HUDEP-2 (cell line): Measurements from ENCODE around the gene ZNF3.

Experiments used
- DNase-seq, 76 experiments: peaks; one replicate each; lab custom pipeline; 2025; ENCODE audit not compliant: unreplicated experiment in 76 of 76; lab: John Stamatoyannopoulos, UW

ZNF3 gene

DNA sequence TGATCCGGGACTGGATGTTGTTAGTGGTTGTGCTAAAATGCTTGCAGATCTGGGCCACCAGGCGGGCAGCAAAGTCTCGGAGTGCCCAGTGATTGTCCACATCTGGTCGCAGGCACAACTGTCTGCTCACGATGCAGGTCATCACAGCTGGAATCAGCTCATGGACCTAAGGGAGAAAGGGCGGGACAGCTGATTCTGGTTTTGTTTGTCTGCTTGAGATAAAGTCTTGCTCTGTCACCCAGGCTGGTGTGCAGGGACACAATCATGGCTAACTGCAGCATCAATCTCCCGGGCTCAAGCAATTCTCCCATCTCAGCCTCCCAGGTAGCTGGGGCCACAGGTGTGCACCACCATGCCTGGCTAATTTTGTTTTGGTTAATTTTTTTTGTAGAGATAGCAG, 29.6 kb upstream of the ZNF3 start:
- no peak for DNase-seq

DNA sequence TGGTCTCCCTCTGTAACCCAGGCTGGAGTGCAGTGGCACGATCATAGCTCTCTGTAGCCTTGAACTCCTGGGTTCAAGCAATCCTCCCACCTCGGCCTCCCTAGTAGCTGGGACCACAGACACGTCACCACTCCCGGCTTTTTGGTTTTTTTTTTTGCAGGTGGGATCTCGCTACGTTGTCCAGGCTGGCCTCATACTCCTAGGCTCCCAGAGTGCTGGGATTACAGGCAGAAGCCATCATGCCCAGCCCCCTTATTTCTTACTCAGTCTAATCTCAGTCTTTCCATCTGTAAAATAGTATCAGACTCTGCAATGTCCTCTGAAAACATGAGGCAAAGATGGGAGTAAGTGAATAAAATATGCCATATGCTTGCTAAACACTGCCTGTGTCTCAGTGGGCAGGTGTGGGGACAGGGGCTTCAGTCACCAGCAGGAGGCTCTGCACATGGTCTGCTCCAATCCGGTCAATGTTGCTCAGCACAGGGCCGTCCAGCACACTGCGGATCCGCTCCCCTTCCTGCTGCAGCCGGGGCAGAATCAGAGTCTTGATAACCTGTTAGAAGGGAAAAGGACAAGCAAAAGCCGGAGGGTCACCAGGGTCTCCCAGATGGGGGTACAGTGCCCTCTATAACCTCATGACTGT, 28.1 kb upstream of the ZNF3 start:
- no peak for DNase-seq

DNA sequence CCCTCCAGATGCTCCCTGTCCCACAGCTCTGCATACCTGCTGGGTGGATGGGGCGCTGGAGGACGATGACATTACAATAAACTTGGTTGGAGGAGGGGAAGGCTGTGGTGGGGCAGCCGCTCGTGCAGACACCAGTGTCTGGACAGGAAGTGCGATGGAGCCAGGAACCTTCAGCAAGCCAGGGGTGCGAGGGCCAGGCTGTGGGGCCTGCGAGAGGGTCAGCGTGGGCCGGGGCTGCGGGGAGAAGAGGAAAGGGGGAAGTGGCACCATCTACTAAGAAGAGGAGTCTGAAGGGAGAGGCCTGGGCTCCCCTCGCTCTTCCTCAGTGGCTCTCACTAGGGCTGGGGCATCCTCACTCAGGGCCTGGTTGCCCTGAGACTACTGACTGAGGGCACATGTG, 26.4 kb upstream of the ZNF3 start:
- no peak for DNase-seq

DNA sequence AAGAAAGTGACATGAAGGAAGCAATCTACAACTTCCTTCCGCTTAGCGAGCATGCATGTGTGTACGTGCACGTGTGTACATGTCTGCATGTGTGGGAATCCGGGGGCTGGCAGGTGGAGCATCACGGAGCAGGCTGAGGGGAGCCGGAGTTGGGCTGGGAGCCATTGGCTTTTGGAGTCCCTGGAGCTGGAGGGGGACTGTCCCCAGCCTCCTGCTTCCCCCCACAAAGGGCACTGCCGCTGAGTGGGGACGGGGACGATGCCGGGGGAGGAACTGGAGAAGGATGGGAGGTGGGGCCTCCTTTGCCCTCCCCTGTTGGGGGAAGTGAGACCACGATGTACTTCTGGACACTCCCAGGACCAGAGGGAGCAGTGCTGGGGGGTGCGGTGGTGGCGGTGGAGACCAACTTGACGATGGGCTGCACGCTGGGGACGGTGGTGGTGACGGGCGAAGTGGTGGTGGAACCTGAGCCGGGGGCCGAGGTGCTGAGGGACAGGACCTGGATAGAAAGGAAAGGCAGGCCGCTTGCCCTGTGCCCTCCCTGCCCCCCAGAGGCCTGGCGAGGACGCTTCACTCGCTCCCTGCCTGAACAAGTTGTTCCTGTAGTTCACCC, 25.7 kb upstream of the ZNF3 start:
- DNase-seq: no peak

DNA sequence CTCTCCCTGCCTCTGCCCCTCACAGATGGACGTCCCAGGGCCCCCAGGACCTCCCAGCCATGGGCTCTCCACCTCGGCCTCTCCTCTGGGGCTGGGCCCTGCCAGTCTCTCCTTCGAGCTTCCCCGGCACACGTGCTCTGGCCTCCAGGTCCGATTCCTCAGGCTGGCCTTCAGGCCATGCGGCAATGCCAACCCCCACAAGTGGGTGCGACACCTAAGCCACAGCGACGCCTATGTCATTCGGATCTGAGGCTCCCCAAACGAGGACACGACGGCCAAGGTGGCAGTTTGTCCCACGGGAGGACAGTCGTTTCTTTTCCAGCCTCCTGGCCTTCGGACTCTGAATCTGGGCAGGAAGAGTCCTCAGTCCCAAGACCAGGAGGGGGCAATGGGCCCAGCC, 25.1 kb upstream of the ZNF3 start:
- no peak for DNase-seq

DNA sequence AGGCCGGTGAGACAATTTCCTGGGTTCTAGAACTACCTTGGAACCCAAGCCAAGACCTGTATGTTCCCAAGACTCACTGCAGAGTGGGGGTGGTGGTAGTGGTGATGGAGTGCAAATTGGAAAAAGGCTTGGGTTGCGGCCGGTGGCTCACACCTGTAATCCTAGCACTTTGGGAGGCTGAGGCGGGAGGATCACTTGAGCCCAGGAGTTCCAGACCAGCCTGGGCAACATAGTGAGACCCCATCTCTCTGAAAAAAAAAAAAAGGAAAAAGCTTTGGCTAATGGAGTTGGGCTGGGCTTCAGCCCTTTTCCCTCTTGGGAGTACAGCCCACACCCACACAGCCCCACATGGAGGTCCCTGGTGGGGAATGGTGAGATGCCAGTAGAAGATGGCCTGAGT, 24.0 kb upstream of the ZNF3 start:
- no peak for DNase-seq

DNA sequence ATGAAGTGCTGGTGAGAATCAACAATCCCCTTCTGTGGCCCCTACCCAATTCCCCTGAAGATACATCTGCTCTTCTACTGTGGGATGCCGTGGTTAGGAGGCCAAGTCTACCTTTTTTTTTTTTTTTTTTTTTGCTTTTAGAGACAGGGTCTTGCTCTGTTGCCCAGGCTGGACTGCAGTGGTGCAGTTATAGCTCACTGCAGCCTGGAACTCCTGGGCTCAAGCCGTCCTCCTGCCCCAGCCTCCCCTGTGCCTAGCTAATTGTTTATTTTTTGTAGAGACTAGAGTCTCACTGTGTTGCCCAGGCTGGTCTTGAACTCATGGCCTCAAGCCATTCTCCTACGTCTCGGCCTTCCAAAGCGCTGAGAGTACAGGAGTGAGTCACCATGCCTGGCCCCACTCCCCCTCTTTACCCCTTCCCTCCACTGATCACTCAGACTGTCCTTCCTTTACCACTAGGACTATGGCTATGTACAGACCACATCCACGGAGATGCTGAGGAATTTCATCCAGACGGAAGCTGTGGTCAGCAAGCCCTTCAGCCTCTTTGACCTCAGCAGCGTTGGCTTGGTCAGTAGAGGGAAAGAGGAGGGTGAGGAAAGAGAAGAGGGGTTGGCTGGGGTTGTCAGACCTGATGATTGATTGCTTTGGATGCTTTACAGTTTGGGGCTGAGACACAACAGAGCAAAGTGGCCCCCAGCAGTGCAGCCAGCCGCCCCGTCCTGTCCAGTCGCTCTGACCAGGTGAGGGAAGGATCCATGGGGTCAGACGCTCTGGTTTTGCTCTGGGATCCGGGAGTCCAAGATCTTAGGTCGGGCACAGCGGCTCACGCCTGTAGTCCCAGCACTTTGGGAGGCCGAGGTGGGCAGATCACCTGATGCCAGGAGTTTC, 21.7 kb upstream of the ZNF3 start:
- DNase-seq: no peak

DNA sequence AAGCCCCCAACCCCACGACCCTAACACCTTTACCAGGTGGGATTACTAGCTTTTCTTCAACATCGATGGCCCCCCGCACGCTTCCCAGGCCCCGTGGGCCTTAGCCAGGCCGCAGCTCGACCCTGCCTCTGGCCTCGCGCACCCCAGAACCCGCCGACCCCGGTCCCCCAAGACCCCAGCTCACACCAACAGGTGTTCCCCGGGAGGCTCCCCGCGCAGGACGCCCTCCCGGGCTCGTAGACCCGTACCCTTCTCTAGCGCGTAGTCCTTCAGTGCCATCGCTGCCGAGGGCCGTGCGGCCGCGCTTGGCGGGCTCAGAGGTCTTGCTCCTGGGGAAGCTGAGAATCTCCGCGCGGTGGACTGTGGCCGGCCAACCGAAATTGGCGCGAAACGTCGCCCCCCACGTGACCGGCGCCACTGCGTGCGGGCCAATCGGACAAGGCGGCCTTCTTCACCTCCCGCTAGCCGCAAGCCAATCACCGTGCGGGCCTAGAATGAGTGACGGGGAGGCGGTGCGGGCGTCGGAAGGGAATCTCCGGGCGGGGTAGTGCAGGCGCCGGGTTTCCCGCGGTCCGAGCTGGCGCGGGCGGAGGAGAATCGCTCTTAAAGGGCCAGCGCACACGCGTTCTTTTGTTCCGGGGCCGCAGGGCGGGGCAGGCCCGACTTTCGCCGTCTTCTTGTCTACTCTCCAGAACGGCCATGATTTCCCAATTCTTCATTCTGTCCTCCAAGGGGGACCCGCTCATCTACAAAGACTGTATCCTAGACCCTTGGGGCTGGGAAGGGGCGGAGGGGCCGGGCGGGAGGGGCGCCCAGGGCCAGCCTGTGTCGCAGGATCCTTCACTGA, 19.7 kb upstream of the ZNF3 start, which contains the start of the genes AP4M1 and MCM7:
Gene AP4M1 (plus strand): TSS at position 628 of the 847 bp plus-strand sequence. CDS start 72 bp downstream, at position 700.
Gene MCM7 (minus strand): TSS at position 382 of the 847 bp plus-strand sequence. CDS start 103 bp downstream, at position 279.
- DNase-seq: peak; percentile 25 to 99 (median 96)

DNA sequence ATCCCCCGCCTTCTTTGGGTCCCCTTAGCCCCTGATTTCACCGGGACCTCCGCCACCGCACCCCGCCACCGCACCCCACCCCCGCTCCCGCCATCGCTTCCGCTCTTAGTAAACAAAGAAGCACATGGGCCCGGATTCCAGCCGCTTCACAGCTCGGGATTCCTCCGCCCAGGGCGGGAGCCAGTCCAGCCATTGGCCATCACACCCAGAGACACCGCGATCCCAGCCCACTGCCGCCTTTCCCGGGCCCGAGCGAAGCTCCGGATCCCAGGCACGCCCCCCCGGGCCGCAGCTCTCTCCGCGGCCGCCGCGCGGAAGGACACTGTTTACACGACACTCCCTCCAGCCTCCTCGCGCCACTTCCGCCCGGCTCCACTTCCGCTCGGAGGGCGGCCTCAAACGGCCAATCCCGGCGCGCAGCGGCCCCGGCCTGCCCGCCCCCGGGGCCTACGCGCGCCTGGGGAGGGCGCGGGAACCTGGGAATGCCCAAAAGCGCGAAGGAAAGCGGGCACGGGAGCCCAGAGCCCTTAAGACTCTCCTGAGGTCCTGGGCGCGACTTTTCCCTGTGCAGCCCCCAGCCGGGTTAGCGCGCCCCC, 19.0 kb upstream of the ZNF3 start:
- peak in 72 of 76 experiments; percentile 31 to 88 (median 76) for DNase-seq

DNA sequence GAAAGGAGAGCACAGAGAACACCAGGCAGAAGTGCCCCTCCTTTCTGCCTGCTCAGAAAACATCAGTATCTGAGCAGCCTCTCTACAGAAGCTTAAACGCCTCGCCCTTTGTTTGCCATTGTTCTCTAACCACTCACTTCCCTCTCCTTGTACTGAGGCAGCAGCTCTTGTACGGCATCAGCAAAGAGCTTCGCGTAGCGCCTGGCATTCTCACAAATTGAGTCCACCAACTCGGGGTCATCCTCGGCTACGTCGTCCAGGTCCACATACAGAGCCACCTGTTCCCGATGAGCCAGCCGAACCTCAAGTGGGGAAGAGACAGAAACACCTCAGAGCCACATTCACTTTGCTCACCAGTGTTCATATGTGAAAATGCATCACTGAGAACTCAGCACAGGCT, 17.9 kb upstream of the ZNF3 start:
- DNase-seq: no peak

DNA sequence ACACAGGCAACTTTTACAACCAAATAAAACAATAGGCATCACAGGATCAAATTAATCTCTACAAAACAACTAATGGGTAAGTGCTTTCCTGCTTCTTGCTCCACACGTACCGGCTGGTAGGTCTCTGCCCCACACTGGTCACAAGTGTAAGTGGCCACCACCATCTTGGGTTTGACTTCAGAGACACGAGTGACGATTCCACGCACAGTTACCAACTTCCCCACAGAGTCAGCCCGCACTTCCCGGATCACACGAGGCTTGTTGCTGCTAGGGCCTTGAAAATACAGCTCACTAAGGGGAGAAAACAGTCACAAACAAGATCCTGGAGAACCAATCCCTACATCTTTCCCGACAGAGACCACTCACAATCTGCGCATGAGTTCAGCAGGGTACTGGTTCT, 17.4 kb upstream of the ZNF3 start:
- no peak for DNase-seq

DNA sequence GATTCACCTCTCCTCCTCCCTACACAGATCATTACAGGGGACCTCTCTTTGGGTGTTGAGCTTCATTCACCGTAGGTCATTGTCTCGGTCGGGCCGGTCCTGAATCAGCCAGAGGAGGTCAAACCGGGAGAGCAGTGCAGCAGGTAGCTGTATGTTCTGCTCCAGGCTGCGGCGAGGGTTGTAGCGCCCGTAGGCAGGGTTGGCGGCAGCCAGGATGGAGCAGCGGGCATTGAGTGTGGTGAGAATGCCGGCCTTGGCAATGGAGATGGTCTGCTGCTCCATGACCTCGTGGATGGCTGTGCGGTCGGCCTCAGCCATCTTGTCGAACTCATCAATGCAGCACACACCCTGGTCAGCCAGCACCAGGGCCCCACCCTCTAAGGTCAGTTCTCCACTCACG, 14.2 kb upstream of the ZNF3 start:
- no peak for DNase-seq

DNA sequence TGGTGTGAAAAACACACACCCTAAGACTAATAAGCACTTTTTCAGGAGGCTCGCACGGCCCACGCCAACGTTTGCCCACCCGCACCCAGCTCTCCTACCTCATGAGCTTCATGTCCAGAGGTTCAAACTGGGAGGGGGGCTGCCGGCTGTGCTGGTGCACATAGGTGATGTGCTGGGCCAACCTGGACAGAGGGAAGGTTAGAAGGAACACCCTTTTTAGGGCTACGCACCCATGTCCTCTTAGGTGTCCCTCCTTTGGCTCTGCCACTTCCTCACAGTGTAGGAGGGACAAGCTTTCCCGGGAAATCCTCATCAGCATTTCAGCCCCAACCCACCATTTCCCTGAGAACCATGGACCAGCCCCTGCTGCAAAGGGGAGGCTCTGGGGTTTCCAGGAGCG, 13.8 kb upstream of the ZNF3 start:
- DNase-seq: no peak

DNA sequence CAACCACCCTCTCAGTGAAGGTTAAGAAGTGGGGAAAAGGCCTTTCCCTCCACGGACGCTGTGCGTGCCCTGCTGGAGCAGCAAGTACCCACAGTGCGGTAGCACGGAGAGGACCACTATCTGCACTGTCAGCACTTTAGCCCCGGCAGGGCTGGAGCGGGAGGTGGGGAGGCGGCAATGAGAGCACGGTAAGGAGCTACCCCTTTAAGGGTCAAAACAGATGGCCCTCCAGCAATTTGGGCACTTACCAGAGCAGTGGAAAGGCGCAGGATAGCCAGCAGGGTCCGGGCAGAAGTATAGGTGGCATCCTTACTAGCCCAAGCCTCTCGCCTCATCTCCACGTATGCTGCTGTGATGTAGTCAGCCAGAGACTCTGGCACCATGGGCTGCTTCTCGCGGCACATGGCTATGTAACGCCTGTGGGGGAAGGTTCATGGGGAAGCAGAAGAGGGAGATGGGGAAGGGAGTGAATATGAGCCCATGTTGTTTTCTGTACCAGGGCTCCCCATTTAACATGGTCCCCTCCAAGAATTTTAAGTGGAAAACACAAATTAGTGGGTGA, 12.5 kb upstream of the ZNF3 start:
- DNase-seq: no peak

DNA sequence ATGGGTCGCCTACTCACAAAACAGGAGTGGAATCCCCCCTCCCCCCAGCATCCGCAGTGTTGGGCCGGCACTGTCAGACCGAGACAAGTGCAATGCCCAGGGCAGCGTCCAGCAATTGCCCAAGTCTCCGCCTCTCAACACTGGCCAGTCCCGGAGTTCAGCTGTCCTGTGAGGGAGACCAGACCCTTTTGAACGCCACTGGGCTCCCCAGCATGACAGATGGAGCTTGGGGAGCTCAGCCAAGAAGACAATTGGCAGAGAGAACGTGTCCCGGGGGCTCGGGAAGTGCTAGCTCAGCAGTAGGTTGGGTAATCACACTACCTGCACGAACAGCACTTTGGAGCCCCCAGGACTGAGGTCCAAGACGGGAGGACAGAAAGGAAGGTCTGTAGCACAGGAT, 12.0 kb upstream of the ZNF3 start:
- DNase-seq: no peak

DNA sequence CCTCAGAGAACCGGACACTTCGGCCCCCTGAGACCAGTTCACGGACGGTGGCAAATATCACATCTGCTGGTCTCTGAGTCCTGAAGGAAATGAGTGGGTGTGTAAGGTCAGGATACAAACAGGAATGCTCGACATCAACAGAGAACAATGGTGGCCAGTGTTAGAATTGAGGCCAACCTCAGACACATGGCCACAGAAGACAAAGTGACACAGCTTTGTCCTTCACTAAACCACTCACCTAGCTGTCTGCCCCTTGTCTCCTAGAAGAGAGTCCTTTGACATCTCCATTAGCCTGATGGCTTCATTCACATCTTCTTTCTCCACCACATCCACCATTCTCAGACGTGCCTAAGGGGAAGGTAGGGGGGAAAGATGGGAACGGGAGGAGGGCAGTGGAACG, 11.5 kb upstream of the ZNF3 start:
- no peak for DNase-seq

DNA sequence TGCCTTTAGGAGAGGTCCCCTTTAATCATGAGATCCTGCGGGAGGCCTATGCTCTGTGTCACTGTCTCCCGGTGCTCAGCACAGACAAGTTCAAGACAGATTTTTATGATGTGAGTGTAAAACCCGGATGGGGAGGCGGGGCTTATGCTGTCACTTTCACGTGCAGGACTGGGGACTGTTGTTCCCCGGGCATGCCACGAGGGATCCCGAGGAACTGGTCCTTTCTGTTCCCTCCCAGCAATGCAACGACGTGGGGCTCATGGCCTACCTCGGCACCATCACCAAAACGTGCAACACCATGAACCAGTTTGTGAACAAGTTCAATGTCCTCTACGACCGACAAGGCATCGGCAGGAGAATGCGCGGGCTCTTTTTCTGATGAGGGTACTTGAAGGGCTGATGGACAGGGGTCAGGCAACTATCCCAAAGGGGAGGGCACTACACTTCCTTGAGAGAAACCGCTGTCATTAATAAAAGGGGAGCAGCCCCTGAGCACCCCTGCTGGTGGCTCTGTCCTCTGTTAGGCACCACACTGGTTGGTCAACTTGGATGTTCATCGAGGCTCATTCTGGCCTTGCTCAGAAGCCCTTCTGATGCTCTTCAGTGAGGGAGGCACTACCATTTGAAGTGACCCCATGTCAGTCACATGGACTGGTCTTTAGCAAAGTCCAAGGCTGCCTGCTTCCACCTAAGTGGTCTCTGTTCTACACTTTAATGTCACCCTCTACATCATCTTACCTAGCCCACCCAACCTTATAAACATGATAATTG, 10.1 kb upstream of the ZNF3 start:
- DNase-seq: peak in 14 of 76 experiments; percentile 3 to 38 (median 13)

DNA sequence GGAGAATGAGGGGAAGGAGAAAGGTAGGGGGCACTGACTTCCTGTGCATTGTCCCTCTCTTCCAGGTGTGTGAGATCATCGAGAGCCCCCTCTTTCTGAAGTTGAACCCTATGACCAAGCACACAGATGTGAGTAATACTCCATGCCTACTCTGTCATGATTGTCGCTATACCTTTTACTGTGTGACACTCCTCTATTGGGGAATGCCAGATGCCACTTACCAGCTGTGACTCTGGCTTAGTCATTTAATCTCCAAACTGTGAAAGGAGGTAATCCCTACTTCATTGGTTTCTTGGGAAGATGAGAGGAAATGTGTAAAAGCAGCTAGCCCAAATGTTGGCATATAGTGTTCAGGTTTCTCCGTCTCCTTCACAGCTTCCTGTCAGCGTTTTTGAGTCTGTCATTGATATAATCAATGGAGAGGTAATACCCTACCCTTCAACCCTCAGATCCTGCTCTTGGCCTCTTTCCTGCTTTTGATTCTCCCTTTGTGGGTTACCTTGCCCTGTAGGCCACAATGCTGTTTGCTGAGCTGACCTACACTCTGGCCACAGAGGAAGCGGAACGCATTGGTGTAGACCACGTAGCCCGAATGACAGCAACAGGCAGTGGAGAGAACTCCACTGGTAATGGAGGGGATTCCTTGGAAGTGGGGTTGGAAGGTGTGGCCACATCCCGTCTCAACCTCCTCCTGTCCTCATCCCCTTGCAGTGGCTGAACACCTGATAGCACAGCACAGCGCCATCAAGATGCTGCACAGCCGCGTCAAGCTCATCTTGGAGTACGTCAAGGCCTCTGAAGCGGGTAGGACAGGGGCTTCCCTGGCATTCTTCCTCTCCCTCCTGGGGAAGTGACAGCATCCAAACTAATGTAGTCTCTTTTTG, 9.2 kb upstream of the ZNF3 start:
- DNase-seq: no peak
